Endodermal cell (in vitro differentiated cells): ENCODE measurements around the gene RAB28. TPM values are rescaled to one million over a fixed set of nuclear protein-coding genes. Genes with fewer than 3 reads are reported as not detected.

Experiments used
- DNase-seq: peaks from one replicate; pipeline ENCODE4 v3.0.0-alpha.2; 2017
- H3K27ac ChIP-seq: 2 replicates; pipeline ENCODE4 v1.5.1; 2013; ENCODE audit warnings: mild to moderate bottlenecking, low read depth, low read length, moderate library complexity
- H3K27me3 ChIP-seq: 2 replicates; pipeline ENCODE4 v1.6.1; 2013; ENCODE audit warnings: mild to moderate bottlenecking, low read length, moderate library complexity; ENCODE audit not compliant: insufficient read depth, control insufficient read depth, poor library complexity, severe bottlenecking
- H3K36me3 ChIP-seq: 2 replicates; pipeline ENCODE4 v1.7.0; 2013; ENCODE audit warnings: mild to moderate bottlenecking, low read length, moderate library complexity; ENCODE audit not compliant: control insufficient read depth, insufficient read depth
- H3K4me1 ChIP-seq: one replicate; pipeline ENCODE4 v1.7.0; 2013; ENCODE audit warnings: low read length; ENCODE audit not compliant: control insufficient read depth, insufficient read depth
- H3K4me3 ChIP-seq: 2 replicates; pipeline ENCODE4 v1.5.1; 2013; ENCODE audit warnings: mild to moderate bottlenecking, low read length, moderate library complexity
- H3K9ac ChIP-seq: 2 replicates; pipeline ENCODE4 v1.6.1; 2013; ENCODE audit warnings: mild to moderate bottlenecking, low read length, moderate library complexity; ENCODE audit not compliant: poor library complexity, severe bottlenecking; ENCODE audit errors: extremely low read depth
- H3K9me3 ChIP-seq: 2 replicates; pipeline ENCODE4 v1.6.1; 2013; ENCODE audit warnings: mild to moderate bottlenecking, low read length, moderate library complexity; ENCODE audit not compliant: control insufficient read depth
- H3K27ac Mint-ChIP-seq: 2 replicates; pipeline ENCODE4 v1.8.0; 2020; ENCODE audit warnings: mixed read lengths
- H3K27me3 Mint-ChIP-seq: 2 replicates; pipeline ENCODE4 v1.8.0; 2021; ENCODE audit warnings: mild to moderate bottlenecking, mixed read lengths; ENCODE audit not compliant: insufficient read depth
- H3K36me3 Mint-ChIP-seq: 2 replicates; pipeline ENCODE4 v1.8.0; 2020; ENCODE audit warnings: low read depth, mixed read lengths
- H3K4me1 Mint-ChIP-seq: 2 replicates; pipeline ENCODE4 v1.8.0; 2020; ENCODE audit warnings: mixed read lengths
- H3K4me3 Mint-ChIP-seq: 2 replicates; pipeline ENCODE4 v1.8.0; 2020; ENCODE audit warnings: mild to moderate bottlenecking, moderate library complexity, mixed read lengths
- H3K9me3 Mint-ChIP-seq: 2 replicates; pipeline ENCODE4 v1.8.0; 2020; ENCODE audit warnings: mild to moderate bottlenecking, mixed read lengths
- CTCF ChIP-seq: fragments of 200-600 bp; sonication (generic); conservative IDR thresholded peaks from 2 replicates; pipeline ENCODE4 v1.5.0; 2021; ENCODE audit warnings: antibody characterized with exemption, mild to moderate bottlenecking
- WGBS, 2 experiments: methylation state at CpG; one replicate each; pipeline versions ENCODE4 v1.1.5 to v1.1.7; 2013; ENCODE audit warnings: missing lambda C conversion rate in 2 of 2, mixed read lengths in 1 of 2; ENCODE audit not compliant: insufficient coverage in 1 of 2, insufficient read length in 1 of 2; 5-methylcytosine and 5-hydroxymethylcytosine counted together
- total RNA-seq, 2 donors: library from RNA; stranded (reverse); fragmentation: NEBNext Ultra II Directional in 1 of 2; extraction: Animal tissue kit (Norgen Biotek cat#: 25700) in 1 of 2; gene quantifications; 2 replicates in 1 of 2; 3 replicates in 1 of 2; pipeline ENCODE4 v1.2.1, GENCODE V29; 2021

RAB28 gene
- total RNA-seq, 2 donors from 2014 or later = 24.6 to 25.7 TPM

- Mint-ChIP-seq H3K27me3 (no peaks in the 10 kb centered on the region), H3K4me3 (no peak overlapping the region), H3K36me3 (no peaks in the 10 kb centered on the region), H3K4me1 (no peaks in the 10 kb centered on the region), H3K27ac (no peak overlapping the region), H3K9me3 (no peaks in the 10 kb centered on the region)
- Histone ChIP-seq H3K9ac (no peak overlapping the region), H3K9me3 (no peaks in the 10 kb centered on the region), H3K27ac (no peak overlapping the region), H3K4me1 (no peaks in the 10 kb centered on the region), H3K4me3 (no peak overlapping the region), H3K36me3 (no peaks in the 10 kb centered on the region), H3K27me3 (no peaks in the 10 kb centered on the region)
- 81 to 91% methylated on average over 3 of the region's 3 CpGs for WGBS, 2 experiments
- TF ChIP-seq CTCF = no peak
- DNase-seq = no peak
Observed at GRCh38 chr4:13327991-13328390, 156.1 kb downstream of the RAB28 start.

GRCh38 chr4:13325744-13326143, 158.4 kb downstream of the RAB28 start:
- Mint-ChIP-seq H3K36me3 (peaks cover 14% of the 10 kb centered on the region), H3K27me3 (no peaks in the 10 kb centered on the region), H3K4me1 (no peaks in the 10 kb centered on the region), H3K9me3 (no peaks in the 10 kb centered on the region), H3K27ac (peak overlapping the region; percentile 65), H3K4me3 (no peak overlapping the region)
- H3K36me3 ChIP-seq = peaks cover 9% of the 10 kb centered on the region
- 80 to 91% methylated on average over 1 to 3 of the region's 3 CpGs for WGBS, 2 experiments
- DNase-seq = no peak
- no peak overlapping the region for H3K9ac ChIP-seq
- H3K27me3 ChIP-seq = no peaks in the 10 kb centered on the region
- no peaks in the 10 kb centered on the region for H3K9me3 ChIP-seq
- H3K27ac ChIP-seq = no peak overlapping the region
- H3K4me3 ChIP-seq = no peak overlapping the region
- H3K4me1 ChIP-seq = no peaks in the 10 kb centered on the region
- no peak for TF ChIP-seq CTCF

GRCh38 chr4:13323921-13324320, 160.2 kb downstream of the RAB28 start:
- Histone ChIP-seq H3K9ac (no peak overlapping the region), H3K4me1 (no peaks in the 10 kb centered on the region), H3K27me3 (no peaks in the 10 kb centered on the region), H3K4me3 (no peak overlapping the region), H3K27ac (no peak overlapping the region), H3K9me3 (no peaks in the 10 kb centered on the region), H3K36me3 (peaks cover 9% of the 10 kb centered on the region)
- Mint-ChIP-seq H3K4me3 (no peak overlapping the region), H3K27ac (no peak overlapping the region), H3K36me3 (peaks cover 14% of the 10 kb centered on the region), H3K27me3 (no peaks in the 10 kb centered on the region), H3K4me1 (no peaks in the 10 kb centered on the region), H3K9me3 (no peaks in the 10 kb centered on the region)
- no peak for DNase-seq
- WGBS, 2 experiments = 72 to 94% methylated on average over 3 of the region's 3 CpGs
- no peak for TF ChIP-seq CTCF
